Prostate gland (tissue), 2 donors: ENCODE measurements around the gene VWF. TPM values are rescaled to one million over a fixed set of nuclear protein-coding genes. Genes with fewer than 3 reads are reported as not detected.
A peak's percentile ranks its signal among the peaks of the same experiment; 100 is the strongest.

Experiments
- DNase-seq: peaks from one replicate; pipeline ENCODE4 v3.0.0-alpha.2; 2019; ENCODE audit warnings: low spot score
- H3K27ac ChIP-seq, 2 donors: fragments of 200-600 bp; sonication (generic); 2 replicates each; pipeline ENCODE4 v1.5.1; 2017 to 2019
- H3K27me3 ChIP-seq: fragments of 200-600 bp; sonication (generic); replicated peaks from 2 replicates; pipeline ENCODE4 v1.5.1; 2019; ENCODE audit not compliant: insufficient read depth
- H3K36me3 ChIP-seq, 2 donors: fragments of 200-600 bp; sonication (generic); 1 replicate in 1 of 2; 2 replicates in 1 of 2; pipeline versions ENCODE4 v1.5.1 to v1.8.1; 2017 to 2019
- H3K4me1 ChIP-seq: fragments of 200-600 bp; sonication (generic); replicated peaks from 2 replicates; pipeline ENCODE4 v1.5.1; 2019
- H3K4me3 ChIP-seq, 2 donors: fragments of 200-600 bp; sonication (generic); 2 replicates each; pipeline ENCODE4 v1.5.1; 2017 to 2019
- H3K9me3 ChIP-seq: fragments of 200-600 bp; sonication (generic); 2 replicates; pipeline ENCODE4 v1.5.1; 2017
- POLR2A ChIP-seq: fragments of 450-650 bp; IDR thresholded peaks from one replicate; pipeline ENCODE4 v1.6.1; 2016; ENCODE audit warnings: antibody characterized with exemption, mild to moderate bottlenecking
- POLR2AphosphoS5 ChIP-seq: sonication (generic); formaldehyde crosslinking; IDR thresholded peaks from one replicate; pipeline ENCODE4 v1.6.1; 2017; ENCODE audit warnings: antibody characterized with exemption
- WGBS: methylation state at CpG from one replicate; pipeline ENCODE4 v1.1.5; 2018; 5-methylcytosine and 5-hydroxymethylcytosine counted together
- intact Hi-C: fragments of 100-400 bp; cut with DNase I; formaldehyde crosslinking; loops from one replicate; pipeline ENCODE4 v1.14.2; 2022
- total RNA-seq, 2 donors: library from RNA; depleted of rRNA; stranded (reverse); fragments of >200 nt; gene quantifications; one replicate each; pipeline ENCODE4 v1.1.0, GENCODE V29; 2016
- TF ChIP-seq, protein P1 (sequence below), 4 experiments: fragments of 200-600 bp in 2 of 4; fragments of 450-650 bp in 2 of 4; sonication (generic) in 2 of 4; IDR thresholded peaks; 1 replicate in 3 of 4; 2 replicates in 1 of 4; pipeline ENCODE4 v1.5.1; 2016 to 2019; ENCODE audit warnings: antibody characterized with exemption in 4 of 4, mild to moderate bottlenecking in 2 of 4, moderate library complexity in 2 of 4

Gene VWF
- total RNA-seq, 2 donors from 2014 or later, result 55.0 to 193 TPM

DNA sequence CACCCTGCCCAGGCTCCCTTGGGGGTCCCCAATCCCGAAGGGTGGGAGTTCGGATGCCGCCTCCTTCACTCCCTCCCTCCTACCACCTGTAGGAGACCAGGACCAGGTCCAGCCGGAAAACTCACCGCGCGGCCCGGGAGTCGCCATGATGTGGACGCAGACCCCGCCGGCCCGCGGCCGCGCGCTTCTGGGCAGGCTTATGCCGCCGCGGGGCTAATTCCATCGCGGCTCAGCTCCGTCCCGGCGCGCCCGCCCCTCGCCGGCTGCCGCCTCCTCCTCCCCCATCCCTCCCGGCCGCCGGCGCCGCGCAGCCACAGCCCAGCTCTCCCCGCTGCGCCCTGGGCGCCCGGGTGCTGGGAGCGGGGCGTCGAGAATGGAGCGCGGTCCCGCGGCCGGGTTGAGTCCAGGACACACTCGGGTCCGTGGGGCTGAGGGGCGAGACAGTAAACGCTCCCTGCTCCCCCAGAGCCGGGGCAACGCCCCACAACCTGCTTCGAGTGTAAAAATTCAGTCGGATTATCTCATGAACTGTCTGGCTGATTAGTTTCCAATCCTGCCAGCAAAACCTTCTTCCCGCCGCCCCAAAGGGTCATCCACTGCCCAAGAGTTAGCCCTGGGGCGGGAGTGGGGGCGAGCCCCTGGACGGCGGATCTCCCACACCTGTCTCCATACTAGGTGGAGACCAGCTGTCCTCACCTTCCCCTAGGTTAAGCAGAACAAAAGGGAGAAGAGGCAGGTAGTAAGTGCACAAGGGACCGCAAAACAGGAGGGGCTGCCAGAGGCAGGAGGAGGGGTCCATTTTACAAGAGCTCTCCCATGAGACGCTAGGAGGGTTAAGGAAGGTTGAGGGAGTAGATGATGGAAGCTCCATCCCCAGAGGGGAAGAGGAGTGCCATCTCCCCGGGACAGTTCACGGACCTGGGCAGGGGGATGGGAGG, 179.1 kb downstream of the VWF start, which contains the start of gene ANO2:
ANO2 (minus strand) TSS at position 189 of the 938 bp plus-strand sequence; CDS start at position 147, 42 bp downstream.
- Histone ChIP-seq H3K4me3 (peak within 1 kb of the TSS; percentile 24 to 31), H3K27me3 (peaks cover 5% of the 10 kb centered on the region), H3K4me1 (no peaks in the 10 kb centered on the region), H3K36me3 (no peaks in the 10 kb centered on the region), H3K27ac (no peak within 1 kb of the TSS), H3K9me3 (no peaks in the 10 kb centered on the region)
- 15% methylated on average over 51 of the region's 66 CpGs for WGBS
- intact Hi-C loops, result no loop called here
- no peak for DNase-seq
- TF ChIP-seq POLR2AphosphoS5 (no peak), POLR2A (no peak)
- TF ChIP-seq, protein P1, sequence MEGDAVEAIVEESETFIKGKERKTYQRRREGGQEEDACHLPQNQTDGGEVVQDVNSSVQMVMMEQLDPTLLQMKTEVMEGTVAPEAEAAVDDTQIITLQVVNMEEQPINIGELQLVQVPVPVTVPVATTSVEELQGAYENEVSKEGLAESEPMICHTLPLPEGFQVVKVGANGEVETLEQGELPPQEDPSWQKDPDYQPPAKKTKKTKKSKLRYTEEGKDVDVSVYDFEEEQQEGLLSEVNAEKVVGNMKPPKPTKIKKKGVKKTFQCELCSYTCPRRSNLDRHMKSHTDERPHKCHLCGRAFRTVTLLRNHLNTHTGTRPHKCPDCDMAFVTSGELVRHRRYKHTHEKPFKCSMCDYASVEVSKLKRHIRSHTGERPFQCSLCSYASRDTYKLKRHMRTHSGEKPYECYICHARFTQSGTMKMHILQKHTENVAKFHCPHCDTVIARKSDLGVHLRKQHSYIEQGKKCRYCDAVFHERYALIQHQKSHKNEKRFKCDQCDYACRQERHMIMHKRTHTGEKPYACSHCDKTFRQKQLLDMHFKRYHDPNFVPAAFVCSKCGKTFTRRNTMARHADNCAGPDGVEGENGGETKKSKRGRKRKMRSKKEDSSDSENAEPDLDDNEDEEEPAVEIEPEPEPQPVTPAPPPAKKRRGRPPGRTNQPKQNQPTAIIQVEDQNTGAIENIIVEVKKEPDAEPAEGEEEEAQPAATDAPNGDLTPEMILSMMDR (IDR thresholded peaks at IDR 0.05), result no peak

DNA sequence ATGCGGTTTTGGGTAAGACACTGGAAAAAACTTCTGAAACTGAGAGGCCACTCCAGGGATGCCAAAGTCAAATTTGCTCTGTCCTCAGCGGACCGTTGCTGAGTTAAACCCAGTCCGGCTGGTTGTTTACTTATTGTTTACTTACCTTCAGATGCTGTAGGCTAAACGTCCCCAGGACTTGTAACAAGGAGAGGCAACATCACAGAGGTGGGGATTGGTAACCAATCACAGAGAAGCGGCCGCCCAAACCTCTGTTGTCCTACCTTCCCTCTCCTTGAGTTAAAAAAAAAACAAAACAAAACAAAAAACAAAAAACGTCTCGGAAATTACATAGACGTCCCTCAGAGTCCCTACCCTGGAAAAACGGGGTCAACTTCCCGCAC, 179.8 kb downstream of the VWF start:
- WGBS, result 11% methylated on average over 12 of the region's 12 CpGs
- Histone ChIP-seq H3K4me3 (peak overlapping the region; percentile 24 to 31), H3K36me3 (no peaks in the 10 kb centered on the region), H3K27ac (no peak overlapping the region), H3K27me3 (peaks cover 5% of the 10 kb centered on the region), H3K9me3 (no peaks in the 10 kb centered on the region), H3K4me1 (no peaks in the 10 kb centered on the region)
- no peak for DNase-seq
- no peak for TF ChIP-seq POLR2A
- TF ChIP-seq, protein P1 (IDR thresholded peaks at IDR 0.05), result no peak
- no peak for TF ChIP-seq POLR2AphosphoS5
- intact Hi-C loops, result no loop called here

DNA sequence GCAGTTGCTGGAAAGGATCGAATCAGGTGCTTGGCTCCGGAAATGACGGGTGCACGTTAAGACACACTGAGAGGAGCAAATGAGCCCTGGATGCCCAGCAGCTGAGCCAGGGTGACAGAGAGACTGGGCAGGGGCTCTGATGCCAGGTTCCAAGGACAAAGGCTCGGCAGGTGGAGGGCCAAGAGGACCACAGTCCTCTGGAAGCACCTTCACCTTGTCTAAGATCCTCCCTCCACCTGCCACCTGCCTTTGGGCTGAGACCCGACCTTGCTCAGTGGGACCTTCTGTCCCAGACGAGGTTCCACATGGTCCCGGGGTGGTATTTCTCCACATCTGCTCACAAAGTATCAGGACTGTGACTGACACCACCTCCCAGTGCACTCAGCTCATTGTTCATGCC, 180.4 kb downstream of the VWF start:
- TF ChIP-seq POLR2AphosphoS5 (no peak), POLR2A (no peak)
- TF ChIP-seq, protein P1 (IDR thresholded peaks at IDR 0.05), result no peak
- no peak overlapping the region for H3K4me3 ChIP-seq
- H3K27ac ChIP-seq, result no peak overlapping the region
- no peak for DNase-seq
- H3K36me3 ChIP-seq, result no peaks in the 10 kb centered on the region
- peaks cover 5% of the 10 kb centered on the region for H3K27me3 ChIP-seq
- H3K4me1 ChIP-seq, result no peaks in the 10 kb centered on the region
- 80% methylated on average over 8 of the region's 8 CpGs for WGBS
- intact Hi-C loops, result no loop called here
- no peaks in the 10 kb centered on the region for H3K9me3 ChIP-seq

DNA sequence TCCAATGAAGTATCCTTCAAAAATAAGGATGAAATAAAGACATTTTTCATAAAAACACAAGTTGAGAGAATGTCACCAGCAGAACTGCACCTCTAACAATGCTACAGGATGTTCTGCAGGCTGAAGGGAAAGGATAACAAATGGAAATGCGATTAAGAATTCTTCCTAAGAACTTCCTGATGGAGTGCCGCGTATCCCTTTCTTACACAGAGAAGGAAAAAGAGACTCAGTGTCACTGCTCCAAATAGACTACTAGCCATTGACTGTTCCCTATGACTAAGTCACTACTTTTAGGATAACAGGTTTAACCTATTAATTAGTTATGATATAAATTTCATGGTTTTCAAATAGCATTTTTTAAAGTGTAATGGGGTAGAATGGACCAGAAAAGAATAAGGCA, 182.6 kb downstream of the VWF start:
- intact Hi-C loops, result no loop called here
- Histone ChIP-seq H3K9me3 (no peaks in the 10 kb centered on the region), H3K4me3 (no peak overlapping the region), H3K4me1 (no peaks in the 10 kb centered on the region), H3K27me3 (peaks cover 5% of the 10 kb centered on the region), H3K27ac (no peak overlapping the region), H3K36me3 (no peaks in the 10 kb centered on the region)
- no peak for DNase-seq
- WGBS, result 90% methylated on average over 3 of the region's 3 CpGs
- no peak for TF ChIP-seq POLR2A
- no peak for TF ChIP-seq POLR2AphosphoS5
- TF ChIP-seq, protein P1 (IDR thresholded peaks at IDR 0.05), result no peak
